Measurements from ENCODE around the gene LIFR.

GRCh38 chr5:38537505-38537904 is 18.9 kb downstream of the LIFR start:
- TF ChIP-seq CTCF (IDR thresholded peaks at IDR 0.05), result no peak
- TF ChIP-seq POLR2A (IDR thresholded peaks at IDR 0.05), result no peak
- TF ChIP-seq POLR2AphosphoS5 (IDR thresholded peaks at IDR 0.05), result no peak

Measured in sigmoid colon (tissue), 4 donors.